Caki2 (cell line): ENCODE measurements around the gene FAM171A2. TPM values are rescaled to one million over a fixed set of nuclear protein-coding genes. Genes with fewer than 3 reads are reported as not detected.
"Not testable (repeated sequence)": the region's sequence is repeated elsewhere in the genome, so short reads cannot be mapped to it uniquely, and the experiment has no call there.

ENCODE experiments used
- DNase-seq: peaks from one replicate; pipeline ENCODE4 v3.0.0-alpha.2; 2015; ENCODE audit warnings: low read depth
- in situ Hi-C: cut with HindIII; loops from 2 replicates; pipeline ENCODE4 v1.10.0; 2016; ENCODE audit warnings: low sequenced_read_pairs, low pct_unique_long_range_greater_than_20kb, mixed read lengths
- total RNA-seq: library from RNA; depleted of rRNA; stranded (reverse); fragments of >200 nt; shearing (Covaris generic); gene quantifications from 2 replicates; pipeline ENCODE4 v1.2.3, GENCODE V29; 2014; ENCODE audit warnings: low replicate concordance

The FAM171A2 gene
- total RNA-seq, 1 experiment from 2014 or later, result 14.4 TPM

DNA sequence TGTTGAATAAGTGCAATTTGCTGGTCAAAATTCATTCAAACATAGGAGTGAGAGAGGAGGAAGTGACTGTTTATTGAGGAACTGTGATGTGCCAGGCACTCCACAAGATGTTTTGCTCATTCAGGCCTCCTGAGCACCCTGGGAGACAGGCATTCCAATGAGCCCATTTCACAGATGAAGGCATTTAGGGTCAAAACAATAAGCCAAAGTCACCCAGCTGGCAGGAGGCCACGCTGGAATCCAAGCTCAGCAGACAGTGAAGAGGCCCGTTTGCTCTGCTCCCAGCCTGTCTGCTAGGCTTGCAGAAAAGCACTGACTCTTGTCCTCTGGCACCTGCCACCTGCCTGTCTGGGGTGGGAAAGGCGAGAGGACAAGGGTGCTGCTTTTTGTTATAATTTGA is 28.9 kb downstream of the FAM171A2 start:
- peak; percentile 22 for DNase-seq
- in situ Hi-C loops, result no loop called here

- in situ Hi-C loops, result no loop called here
- no peak for DNase-seq
Observed at GRCh38 chr17:44334315-44334714, 29.3 kb downstream of the FAM171A2 start.

GRCh38 chr17:44333371-44333770 is 30.3 kb downstream of the FAM171A2 start:
- DNase-seq, result no peak
- in situ Hi-C loops, result no loop called here

GRCh38 chr17:44331249-44331760 is 32.3 kb downstream of the FAM171A2 start:
- in situ Hi-C loops, result no loop called here
- peak; percentile 88 for DNase-seq

GRCh38 chr17:44330263-44330662 is 33.4 kb downstream of the FAM171A2 start:
- DNase-seq, in situ Hi-C loops: not testable (repeated sequence)

GRCh38 chr17:44329516-44329915 is 34.1 kb downstream of the FAM171A2 start:
- in situ Hi-C loops, DNase-seq: not testable (repeated sequence)

- in situ Hi-C loops, result no loop called here
Observed at GRCh38 chr17:44327715-44328449, 35.8 kb downstream of the FAM171A2 start.

GRCh38 chr17:44326861-44327444 is 36.7 kb downstream of the FAM171A2 start:
- in situ Hi-C loops, result no loop called here
- DNase-seq, result peak; percentile 94

More at GRCh38 chr17:44327715-44328449, 35.8 kb downstream of the FAM171A2 start:
- DNase-seq, result no peak

- in situ Hi-C loops, result no loop called here
- peak; percentile 92 for DNase-seq
Observed at GRCh38 chr17:44324571-44325275, 38.9 kb downstream of the FAM171A2 start, which contains the start of gene SLC25A39. Gene SLC25A39, minus strand, starts transcription at chr17:44324823. Its CDS starts 1,261 bp downstream, at chr17:44323562.

- no peak for DNase-seq
- in situ Hi-C loops, result no loop called here
Observed at GRCh38 chr17:44324092-44324570, 39.5 kb downstream of the FAM171A2 start.

GRCh38 chr17:44323359-44324091 is 40.1 kb downstream of the FAM171A2 start:
- in situ Hi-C loops, result no loop called here
- no peak for DNase-seq

GRCh38 chr17:44322236-44322895 is 41.3 kb downstream of the FAM171A2 start:
- no peak for DNase-seq
- in situ Hi-C loops, result no loop called here

- in situ Hi-C loops, result no loop called here
- no peak for DNase-seq
Observed at GRCh38 chr17:44321246-44322120, 42.2 kb downstream of the FAM171A2 start.

DNA sequence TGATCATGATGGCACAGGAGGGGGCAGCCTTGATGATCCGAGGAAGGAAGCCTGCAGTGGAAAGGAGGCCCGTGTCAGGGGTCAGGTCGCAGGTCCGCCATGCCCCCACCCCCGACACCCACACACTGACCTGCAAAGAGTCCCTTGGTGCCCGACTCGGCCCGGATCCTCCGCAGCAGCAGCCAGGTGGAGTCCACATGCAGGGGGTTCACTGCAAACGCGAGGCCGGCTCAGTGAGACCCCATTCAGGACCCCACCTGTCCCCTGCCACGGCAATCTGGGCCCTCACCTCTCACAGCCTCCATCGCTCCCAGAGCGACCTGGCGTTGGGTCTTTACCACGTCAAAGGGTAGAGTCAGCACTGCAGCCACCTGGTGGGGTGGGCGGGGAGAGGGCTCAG is 43.6 kb downstream of the FAM171A2 start:
- in situ Hi-C loops, result no loop called here
- DNase-seq, result no peak

GRCh38 chr17:44318077-44318892 is 45.4 kb downstream of the FAM171A2 start:
- DNase-seq, result no peak
- in situ Hi-C loops, result no loop called here

- no peak for DNase-seq
- in situ Hi-C loops, result no loop called here
Observed at GRCh38 chr17:44317545-44317944, 46.1 kb downstream of the FAM171A2 start.
